Peyer's patch (tissue), 4 donors: ENCODE results near the gene USP17L28. TPM values are rescaled to one million over a fixed set of nuclear protein-coding genes. Genes with fewer than 3 reads are reported as not detected.
"Not testable (repeated sequence)": the region's sequence is repeated elsewhere in the genome, so short reads cannot be mapped to it uniquely, and the experiment has no call there.

ENCODE experiments used
- DNase-seq, 3 donors: peaks; one replicate each; pipeline ENCODE4 v3.0.0-alpha.2; 2017 to 2019
- H3K27ac ChIP-seq, 4 donors: fragments of 200-600 bp; sonication (generic); one replicate each; pipeline ENCODE4 v1.5.1; 2016 to 2019
- H3K27me3 ChIP-seq, 2 donors: fragments of 200-600 bp; sonication (generic); one replicate each; pipeline ENCODE4 v1.5.1; 2019
- H3K36me3 ChIP-seq, 3 donors: fragments of 200-600 bp; sonication (generic); one replicate each; pipeline ENCODE4 v1.5.1; 2016 to 2019
- H3K4me1 ChIP-seq, 4 donors: fragments of 200-600 bp; sonication (generic); one replicate each; pipeline ENCODE4 v1.5.1; 2016 to 2019
- H3K4me3 ChIP-seq, 4 donors: fragments of 200-600 bp; sonication (generic); 1 replicate in 3 of 4; 2 replicates in 1 of 4; pipeline ENCODE4 v1.5.1; 2016 to 2019; ENCODE audit warnings: mild to moderate bottlenecking in 1 of 4
- H3K9me3 ChIP-seq, 4 donors: fragments of 200-600 bp; sonication (generic); one replicate each; pipeline ENCODE4 v1.5.1; 2016 to 2019; ENCODE audit warnings: mild to moderate bottlenecking in 1 of 4
- total RNA-seq, 4 donors: library from RNA; depleted of rRNA; stranded (reverse); fragments of >200 nt; gene quantifications; one replicate each; pipeline ENCODE4 v1.1.0, GENCODE V29; 2016

The USP17L28 gene, protein sequence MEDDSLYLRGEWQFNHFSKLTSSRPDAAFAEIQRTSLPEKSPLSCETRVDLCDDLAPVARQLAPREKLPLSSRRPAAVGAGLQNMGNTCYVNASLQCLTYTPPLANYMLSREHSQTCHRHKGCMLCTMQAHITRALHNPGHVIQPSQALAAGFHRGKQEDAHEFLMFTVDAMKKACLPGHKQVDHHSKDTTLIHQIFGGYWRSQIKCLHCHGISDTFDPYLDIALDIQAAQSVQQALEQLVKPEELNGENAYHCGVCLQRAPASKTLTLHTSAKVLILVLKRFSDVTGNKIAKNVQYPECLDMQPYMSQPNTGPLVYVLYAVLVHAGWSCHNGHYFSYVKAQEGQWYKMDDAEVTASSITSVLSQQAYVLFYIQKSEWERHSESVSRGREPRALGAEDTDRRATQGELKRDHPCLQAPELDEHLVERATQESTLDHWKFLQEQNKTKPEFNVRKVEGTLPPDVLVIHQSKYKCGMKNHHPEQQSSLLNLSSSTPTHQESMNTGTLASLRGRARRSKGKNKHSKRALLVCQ
- not detected for total RNA-seq

DNA sequence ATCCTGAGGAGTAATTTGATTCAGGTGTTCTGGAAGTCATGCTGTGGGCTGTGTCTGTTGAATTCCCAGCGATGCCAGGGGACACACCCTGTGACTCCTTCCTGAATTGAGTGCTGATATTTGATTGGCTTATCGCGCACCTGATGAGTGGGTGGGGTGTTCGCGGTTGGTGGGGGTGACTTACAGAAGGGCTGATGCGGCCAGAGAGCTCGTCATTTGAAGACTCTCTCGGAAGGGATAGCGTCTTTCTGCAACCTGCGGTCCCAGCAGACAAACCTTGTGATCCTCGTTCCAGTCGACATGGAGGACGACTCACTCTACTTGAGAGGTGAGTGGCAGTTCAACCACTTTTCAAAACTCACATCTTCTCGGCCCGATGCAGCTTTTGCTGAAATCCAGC lies at the start of gene USP17L28:
Gene USP17L28, plus strand, starts transcription at position 301 of the 400 bp plus-strand sequence. Its CDS starts 0 bp downstream, at position 301.
- not testable (repeated sequence) for H3K27me3 ChIP-seq, H3K4me3 ChIP-seq, H3K27ac ChIP-seq, H3K4me1 ChIP-seq, H3K9me3 ChIP-seq, DNase-seq, H3K36me3 ChIP-seq

DNA sequence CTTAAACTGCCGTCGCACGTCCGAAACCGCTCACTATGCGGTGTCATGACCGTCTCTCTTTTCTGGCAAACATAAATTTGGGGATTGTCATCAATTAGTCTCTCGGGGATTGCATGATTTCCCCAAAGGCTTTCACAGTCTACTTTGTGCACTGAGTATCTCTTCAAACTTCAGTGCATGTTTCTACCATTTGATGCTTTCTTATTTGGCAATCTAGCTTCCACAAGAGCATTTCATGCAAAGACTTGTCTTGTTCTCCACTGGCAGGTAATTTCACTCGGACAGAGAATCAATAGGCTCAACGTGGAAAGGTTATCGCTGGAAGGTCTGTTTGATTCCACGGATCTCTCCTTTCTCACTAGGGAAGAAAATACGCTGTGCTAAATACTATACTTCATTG lies 24.5 kb upstream of the USP17L28 start:
- not testable (repeated sequence) for H3K4me3 ChIP-seq, H3K27ac ChIP-seq, DNase-seq, H3K9me3 ChIP-seq, H3K36me3 ChIP-seq, H3K4me1 ChIP-seq, H3K27me3 ChIP-seq

DNA sequence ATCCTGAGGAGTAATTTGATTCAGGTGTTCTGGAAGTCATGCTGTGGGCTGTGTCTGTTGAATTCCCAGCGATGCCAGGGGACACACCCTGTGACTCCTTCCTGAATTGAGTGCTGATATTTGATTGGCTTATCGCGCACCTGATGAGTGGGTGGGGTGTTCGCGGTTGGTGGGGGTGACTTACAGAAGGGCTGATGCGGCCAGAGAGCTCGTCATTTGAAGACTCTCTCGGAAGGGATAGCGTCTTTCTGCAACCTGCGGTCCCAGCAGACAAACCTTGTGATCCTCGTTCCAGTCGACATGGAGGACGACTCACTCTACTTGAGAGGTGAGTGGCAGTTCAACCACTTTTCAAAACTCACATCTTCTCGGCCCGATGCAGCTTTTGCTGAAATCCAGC lies 23.8 kb upstream of the USP17L28 start, which contains the start of gene USP17L24:
Gene USP17L24, plus strand, starts transcription at position 301 of the 400 bp plus-strand sequence. Its CDS starts 0 bp downstream, at position 301.
- H3K9me3 ChIP-seq, H3K27me3 ChIP-seq, H3K4me3 ChIP-seq, H3K4me1 ChIP-seq, H3K36me3 ChIP-seq, DNase-seq, H3K27ac ChIP-seq: not testable (repeated sequence)

DNA sequence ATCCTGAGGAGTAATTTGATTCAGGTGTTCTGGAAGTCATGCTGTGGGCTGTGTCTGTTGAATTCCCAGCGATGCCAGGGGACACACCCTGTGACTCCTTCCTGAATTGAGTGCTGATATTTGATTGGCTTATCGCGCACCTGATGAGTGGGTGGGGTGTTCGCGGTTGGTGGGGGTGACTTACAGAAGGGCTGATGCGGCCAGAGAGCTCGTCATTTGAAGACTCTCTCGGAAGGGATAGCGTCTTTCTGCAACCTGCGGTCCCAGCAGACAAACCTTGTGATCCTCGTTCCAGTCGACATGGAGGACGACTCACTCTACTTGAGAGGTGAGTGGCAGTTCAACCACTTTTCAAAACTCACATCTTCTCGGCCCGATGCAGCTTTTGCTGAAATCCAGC lies 19.1 kb upstream of the USP17L28 start, which contains the start of gene USP17L25:
Gene USP17L25, plus strand, starts transcription at position 301 of the 400 bp plus-strand sequence. Its CDS starts 0 bp downstream, at position 301.
- H3K4me1 ChIP-seq, H3K36me3 ChIP-seq, H3K9me3 ChIP-seq, H3K4me3 ChIP-seq, DNase-seq, H3K27ac ChIP-seq, H3K27me3 ChIP-seq: not testable (repeated sequence)

DNA sequence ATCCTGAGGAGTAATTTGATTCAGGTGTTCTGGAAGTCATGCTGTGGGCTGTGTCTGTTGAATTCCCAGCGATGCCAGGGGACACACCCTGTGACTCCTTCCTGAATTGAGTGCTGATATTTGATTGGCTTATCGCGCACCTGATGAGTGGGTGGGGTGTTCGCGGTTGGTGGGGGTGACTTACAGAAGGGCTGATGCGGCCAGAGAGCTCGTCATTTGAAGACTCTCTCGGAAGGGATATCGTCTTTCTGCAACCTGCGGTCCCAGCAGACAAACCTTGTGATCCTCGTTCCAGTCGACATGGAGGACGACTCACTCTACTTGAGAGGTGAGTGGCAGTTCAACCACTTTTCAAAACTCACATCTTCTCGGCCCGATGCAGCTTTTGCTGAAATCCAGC lies 14.3 kb upstream of the USP17L28 start, which contains the start of gene USP17L26:
Gene USP17L26, plus strand, starts transcription at position 301 of the 400 bp plus-strand sequence. Its CDS starts 0 bp downstream, at position 301.
- H3K36me3 ChIP-seq, DNase-seq, H3K4me1 ChIP-seq, H3K27me3 ChIP-seq, H3K9me3 ChIP-seq, H3K4me3 ChIP-seq, H3K27ac ChIP-seq: not testable (repeated sequence)

DNA sequence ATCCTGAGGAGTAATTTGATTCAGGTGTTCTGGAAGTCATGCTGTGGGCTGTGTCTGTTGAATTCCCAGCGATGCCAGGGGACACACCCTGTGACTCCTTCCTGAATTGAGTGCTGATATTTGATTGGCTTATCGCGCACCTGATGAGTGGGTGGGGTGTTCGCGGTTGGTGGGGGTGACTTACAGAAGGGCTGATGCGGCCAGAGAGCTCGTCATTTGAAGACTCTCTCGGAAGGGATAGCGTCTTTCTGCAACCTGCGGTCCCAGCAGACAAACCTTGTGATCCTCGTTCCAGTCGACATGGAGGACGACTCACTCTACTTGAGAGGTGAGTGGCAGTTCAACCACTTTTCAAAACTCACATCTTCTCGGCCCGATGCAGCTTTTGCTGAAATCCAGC lies 9.6 kb upstream of the USP17L28 start, which contains the start of gene USP17L5:
Gene USP17L5, plus strand, starts transcription at position 301 of the 400 bp plus-strand sequence. Its CDS starts 0 bp downstream, at position 301.
- not testable (repeated sequence) for H3K27me3 ChIP-seq, DNase-seq, H3K27ac ChIP-seq, H3K36me3 ChIP-seq, H3K4me3 ChIP-seq, H3K4me1 ChIP-seq, H3K9me3 ChIP-seq

DNA sequence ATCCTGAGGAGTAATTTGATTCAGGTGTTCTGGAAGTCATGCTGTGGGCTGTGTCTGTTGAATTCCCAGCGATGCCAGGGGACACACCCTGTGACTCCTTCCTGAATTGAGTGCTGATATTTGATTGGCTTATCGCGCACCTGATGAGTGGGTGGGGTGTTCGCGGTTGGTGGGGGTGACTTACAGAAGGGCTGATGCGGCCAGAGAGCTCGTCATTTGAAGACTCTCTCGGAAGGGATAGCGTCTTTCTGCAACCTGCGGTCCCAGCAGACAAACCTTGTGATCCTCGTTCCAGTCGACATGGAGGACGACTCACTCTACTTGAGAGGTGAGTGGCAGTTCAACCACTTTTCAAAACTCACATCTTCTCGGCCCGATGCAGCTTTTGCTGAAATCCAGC lies 4.8 kb upstream of the USP17L28 start, which contains the start of gene USP17L27:
Gene USP17L27, plus strand, starts transcription at position 301 of the 400 bp plus-strand sequence. Its CDS starts 0 bp downstream, at position 301.
- H3K27ac ChIP-seq, H3K36me3 ChIP-seq, H3K27me3 ChIP-seq, H3K4me3 ChIP-seq, H3K4me1 ChIP-seq, H3K9me3 ChIP-seq, DNase-seq: not testable (repeated sequence)

DNA sequence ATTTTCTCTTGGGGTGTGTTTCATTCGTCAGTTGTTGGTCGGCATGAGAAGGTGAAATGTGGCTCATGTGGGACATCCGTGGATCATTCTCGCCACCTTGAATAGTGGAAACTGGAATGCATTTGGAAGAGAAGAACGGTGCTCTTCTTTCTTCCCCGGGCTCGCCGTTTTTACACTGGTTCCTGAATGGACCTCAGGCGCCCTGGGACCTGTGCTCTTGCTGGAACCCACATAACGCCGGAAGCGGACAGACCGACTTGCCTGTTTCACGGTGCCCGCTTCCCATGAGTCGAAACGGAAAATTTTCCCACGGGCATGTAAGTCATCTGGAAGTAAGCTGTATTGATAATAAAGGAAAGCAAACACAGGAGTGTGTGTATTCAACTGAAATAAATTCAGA lies 2.2 kb downstream of the USP17L28 start:
- H3K36me3 ChIP-seq, result not testable (repeated sequence)

DNA sequence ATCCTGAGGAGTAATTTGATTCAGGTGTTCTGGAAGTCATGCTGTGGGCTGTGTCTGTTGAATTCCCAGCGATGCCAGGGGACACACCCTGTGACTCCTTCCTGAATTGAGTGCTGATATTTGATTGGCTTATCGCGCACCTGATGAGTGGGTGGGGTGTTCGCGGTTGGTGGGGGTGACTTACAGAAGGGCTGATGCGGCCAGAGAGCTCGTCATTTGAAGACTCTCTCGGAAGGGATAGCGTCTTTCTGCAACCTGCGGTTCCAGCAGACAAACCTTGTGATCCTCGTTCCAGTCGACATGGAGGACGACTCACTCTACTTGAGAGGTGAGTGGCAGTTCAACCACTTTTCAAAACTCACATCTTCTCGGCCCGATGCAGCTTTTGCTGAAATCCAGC lies 4.6 kb downstream of the USP17L28 start, which contains the start of gene USP17L29:
Gene USP17L29, plus strand, starts transcription at position 301 of the 400 bp plus-strand sequence. Its CDS starts 0 bp downstream, at position 301.
- not testable (repeated sequence) for DNase-seq, H3K27me3 ChIP-seq, H3K4me3 ChIP-seq, H3K9me3 ChIP-seq, H3K4me1 ChIP-seq, H3K36me3 ChIP-seq, H3K27ac ChIP-seq

More for the DNA sequence above, 2.2 kb downstream of the USP17L28 start:
- H3K4me3 ChIP-seq, H3K27me3 ChIP-seq, H3K27ac ChIP-seq, H3K9me3 ChIP-seq, H3K4me1 ChIP-seq, DNase-seq: not testable (repeated sequence)

DNA sequence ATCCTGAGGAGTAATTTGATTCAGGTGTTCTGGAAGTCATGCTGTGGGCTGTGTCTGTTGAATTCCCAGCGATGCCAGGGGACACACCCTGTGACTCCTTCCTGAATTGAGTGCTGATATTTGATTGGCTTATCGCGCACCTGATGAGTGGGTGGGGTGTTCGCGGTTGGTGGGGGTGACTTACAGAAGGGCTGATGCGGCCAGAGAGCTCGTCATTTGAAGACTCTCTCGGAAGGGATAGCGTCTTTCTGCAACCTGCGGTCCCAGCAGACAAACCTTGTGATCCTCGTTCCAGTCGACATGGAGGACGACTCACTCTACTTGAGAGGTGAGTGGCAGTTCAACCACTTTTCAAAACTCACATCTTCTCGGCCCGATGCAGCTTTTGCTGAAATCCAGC lies 14.1 kb downstream of the USP17L28 start, which contains the start of gene USP17L30:
Gene USP17L30, plus strand, starts transcription at position 301 of the 400 bp plus-strand sequence. Its CDS starts 0 bp downstream, at position 301.
- not testable (repeated sequence) for DNase-seq, H3K4me3 ChIP-seq

DNA sequence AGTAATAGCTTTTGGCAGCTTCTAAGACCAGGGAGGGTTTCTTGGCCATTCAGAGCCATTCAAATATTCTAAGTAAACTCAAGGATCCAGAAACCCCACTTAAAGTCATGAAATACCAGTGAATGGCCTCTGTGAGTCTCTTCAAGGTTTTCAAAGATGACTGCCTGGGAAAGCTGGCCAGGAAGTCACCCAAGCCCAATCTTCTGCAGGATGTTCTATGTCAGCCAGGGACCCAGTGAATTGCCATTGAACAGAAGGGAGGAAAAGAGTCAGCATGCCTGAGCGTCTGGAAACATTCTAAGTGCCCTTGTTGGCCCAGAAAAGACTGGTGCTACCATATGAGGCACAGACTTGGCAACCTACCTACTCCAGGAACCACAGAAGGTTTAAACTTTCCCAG lies 31.2 kb downstream of the USP17L28 start:
- H3K27ac ChIP-seq, H3K36me3 ChIP-seq, H3K4me1 ChIP-seq, DNase-seq, H3K9me3 ChIP-seq, H3K27me3 ChIP-seq, H3K4me3 ChIP-seq: not testable (repeated sequence)

More for the DNA sequence above, 14.1 kb downstream of the USP17L28 start, which contains the start of gene USP17L30:
- H3K4me1 ChIP-seq, H3K27ac ChIP-seq, H3K9me3 ChIP-seq, H3K36me3 ChIP-seq, H3K27me3 ChIP-seq: not testable (repeated sequence)
